Progenitor cell of endocrine pancreas (in vitro differentiated cells): ENCODE data around the gene DEGS1. TPM values are rescaled to one million over a fixed set of nuclear protein-coding genes. Genes with fewer than 3 reads are reported as not detected.
"Not testable (repeated sequence)": the region's sequence is repeated elsewhere in the genome, so short reads cannot be mapped to it uniquely, and the experiment has no call there.

Source experiments
- DNase-seq: peaks from one replicate; pipeline ENCODE4 v3.0.0; 2021; ENCODE audit warnings: low spot score; ENCODE audit not compliant: unreplicated experiment
- H3K27ac Mint-ChIP-seq: 2 replicates; pipeline ENCODE4 v1.8.0; 2021; ENCODE audit warnings: mild to moderate bottlenecking, moderate library complexity, mixed read lengths
- H3K27me3 Mint-ChIP-seq: 2 replicates; pipeline ENCODE4 v1.8.0; 2021; ENCODE audit warnings: mixed read lengths
- H3K36me3 Mint-ChIP-seq: 2 replicates; pipeline ENCODE4 v1.8.0; 2022; ENCODE audit warnings: mixed read lengths; ENCODE audit not compliant: insufficient read depth
- H3K4me1 Mint-ChIP-seq: 2 replicates; pipeline ENCODE4 v1.8.0; 2021; ENCODE audit warnings: low read depth, mixed read lengths
- H3K4me3 Mint-ChIP-seq: 2 replicates; pipeline ENCODE4 v1.8.0; 2021; ENCODE audit warnings: low read depth, mild to moderate bottlenecking, moderate library complexity, mixed read lengths
- H3K9me3 Mint-ChIP-seq: 2 replicates; pipeline ENCODE4 v1.8.0; 2021; ENCODE audit warnings: low read depth, mixed read lengths
- total RNA-seq: library from RNA; stranded (reverse); gene quantifications from 2 replicates; pipeline ENCODE4 v1.2.1, GENCODE V29; 2021
- TF ChIP-seq, protein P1 (sequence below): fragments of 200-600 bp; sonication (generic); IDR thresholded peaks from one replicate; pipeline ENCODE4 v1.5.0; 2021; ENCODE audit warnings: antibody characterized with exemption, mild to moderate bottlenecking; ENCODE audit not compliant: unreplicated experiment

Gene DEGS1
- total RNA-seq, 1 donor from 2014 or later = 10.4 TPM

DNA sequence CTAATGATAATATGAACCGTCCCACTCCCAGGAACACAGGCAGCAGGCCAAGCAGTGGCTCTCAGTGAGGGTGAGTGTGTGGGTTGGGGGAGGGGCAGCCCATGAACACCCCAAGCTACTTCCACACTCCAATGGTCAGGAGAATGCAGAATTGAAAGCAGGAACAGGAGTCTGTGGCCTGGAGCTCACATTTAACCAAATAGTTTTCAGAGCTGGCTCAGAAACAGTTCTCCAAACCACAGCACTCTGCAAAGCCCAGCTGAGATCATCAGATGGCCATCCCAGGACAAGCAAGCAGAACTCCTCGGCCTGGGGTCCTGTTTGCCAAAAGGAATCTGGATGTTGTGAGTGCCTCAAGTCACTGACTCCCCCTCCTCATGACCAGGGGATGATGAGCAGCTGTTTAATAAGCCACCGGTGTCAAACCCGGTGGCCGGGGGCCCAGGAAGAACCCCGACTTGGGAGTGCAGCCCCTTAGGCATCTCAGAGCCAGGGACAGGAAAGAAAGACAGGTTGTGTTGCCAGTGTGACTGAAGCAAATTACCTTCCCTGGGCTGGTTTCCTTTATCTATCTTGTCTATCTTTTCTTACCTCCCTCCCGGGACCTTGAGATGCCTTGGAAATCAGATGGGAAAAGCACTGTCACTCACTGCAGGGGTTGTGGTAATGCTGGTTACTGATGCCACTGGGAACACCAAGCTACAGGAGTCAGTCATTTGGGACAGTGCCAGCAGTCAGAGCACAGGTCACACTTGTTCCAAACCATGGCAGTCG is 20.4 kb downstream of the DEGS1 start:
- H3K9me3 Mint-ChIP-seq = no peaks in the 10 kb centered on the region
- no peaks in the 10 kb centered on the region for H3K36me3 Mint-ChIP-seq
- no peak for DNase-seq
- TF ChIP-seq, protein P1, sequence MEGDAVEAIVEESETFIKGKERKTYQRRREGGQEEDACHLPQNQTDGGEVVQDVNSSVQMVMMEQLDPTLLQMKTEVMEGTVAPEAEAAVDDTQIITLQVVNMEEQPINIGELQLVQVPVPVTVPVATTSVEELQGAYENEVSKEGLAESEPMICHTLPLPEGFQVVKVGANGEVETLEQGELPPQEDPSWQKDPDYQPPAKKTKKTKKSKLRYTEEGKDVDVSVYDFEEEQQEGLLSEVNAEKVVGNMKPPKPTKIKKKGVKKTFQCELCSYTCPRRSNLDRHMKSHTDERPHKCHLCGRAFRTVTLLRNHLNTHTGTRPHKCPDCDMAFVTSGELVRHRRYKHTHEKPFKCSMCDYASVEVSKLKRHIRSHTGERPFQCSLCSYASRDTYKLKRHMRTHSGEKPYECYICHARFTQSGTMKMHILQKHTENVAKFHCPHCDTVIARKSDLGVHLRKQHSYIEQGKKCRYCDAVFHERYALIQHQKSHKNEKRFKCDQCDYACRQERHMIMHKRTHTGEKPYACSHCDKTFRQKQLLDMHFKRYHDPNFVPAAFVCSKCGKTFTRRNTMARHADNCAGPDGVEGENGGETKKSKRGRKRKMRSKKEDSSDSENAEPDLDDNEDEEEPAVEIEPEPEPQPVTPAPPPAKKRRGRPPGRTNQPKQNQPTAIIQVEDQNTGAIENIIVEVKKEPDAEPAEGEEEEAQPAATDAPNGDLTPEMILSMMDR = no peak
- H3K4me3 Mint-ChIP-seq = no peak overlapping the region
- no peaks in the 10 kb centered on the region for H3K27me3 Mint-ChIP-seq
- peaks cover 10% of the 10 kb centered on the region for H3K4me1 Mint-ChIP-seq
- H3K27ac Mint-ChIP-seq = no peak overlapping the region

DNA sequence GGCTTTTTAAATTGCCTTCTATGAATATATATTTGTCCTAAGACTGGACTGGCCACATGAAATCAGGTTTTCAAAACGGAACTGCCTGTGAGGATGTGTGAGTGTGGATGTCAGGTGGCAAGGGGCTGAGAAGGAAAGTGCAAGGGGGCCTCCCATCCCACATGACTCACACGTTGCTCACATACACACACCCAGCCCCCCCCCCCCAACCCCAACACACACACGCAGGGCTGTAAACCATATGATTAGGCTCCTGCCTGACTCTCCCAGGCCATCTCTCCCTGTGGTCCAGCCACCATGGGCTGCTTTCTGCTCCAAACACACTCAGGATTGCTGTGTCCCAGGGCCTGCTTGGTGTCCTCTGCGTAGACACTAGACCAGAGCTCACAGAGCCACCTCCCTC is 22.4 kb downstream of the DEGS1 start:
- Mint-ChIP-seq H3K27ac (peak overlapping the region; percentile 73), H3K4me1 (peaks cover 10% of the 10 kb centered on the region), H3K27me3 (no peaks in the 10 kb centered on the region), H3K36me3 (no peaks in the 10 kb centered on the region), H3K9me3 (no peaks in the 10 kb centered on the region), H3K4me3 (peak overlapping the region; percentile 24)
- no peak for DNase-seq
- TF ChIP-seq, protein P1 = no peak

GRCh38 chr1:224205931-224206538 is 23.0 kb downstream of the DEGS1 start:
- H3K36me3 Mint-ChIP-seq, H3K9me3 Mint-ChIP-seq, H3K27me3 Mint-ChIP-seq, DNase-seq: not testable (repeated sequence)
- peak overlapping the region; percentile 24 for H3K4me3 Mint-ChIP-seq
- H3K27ac Mint-ChIP-seq = peak overlapping the region; percentile 73
- H3K4me1 Mint-ChIP-seq = peaks cover 11% of the 10 kb centered on the region

DNA sequence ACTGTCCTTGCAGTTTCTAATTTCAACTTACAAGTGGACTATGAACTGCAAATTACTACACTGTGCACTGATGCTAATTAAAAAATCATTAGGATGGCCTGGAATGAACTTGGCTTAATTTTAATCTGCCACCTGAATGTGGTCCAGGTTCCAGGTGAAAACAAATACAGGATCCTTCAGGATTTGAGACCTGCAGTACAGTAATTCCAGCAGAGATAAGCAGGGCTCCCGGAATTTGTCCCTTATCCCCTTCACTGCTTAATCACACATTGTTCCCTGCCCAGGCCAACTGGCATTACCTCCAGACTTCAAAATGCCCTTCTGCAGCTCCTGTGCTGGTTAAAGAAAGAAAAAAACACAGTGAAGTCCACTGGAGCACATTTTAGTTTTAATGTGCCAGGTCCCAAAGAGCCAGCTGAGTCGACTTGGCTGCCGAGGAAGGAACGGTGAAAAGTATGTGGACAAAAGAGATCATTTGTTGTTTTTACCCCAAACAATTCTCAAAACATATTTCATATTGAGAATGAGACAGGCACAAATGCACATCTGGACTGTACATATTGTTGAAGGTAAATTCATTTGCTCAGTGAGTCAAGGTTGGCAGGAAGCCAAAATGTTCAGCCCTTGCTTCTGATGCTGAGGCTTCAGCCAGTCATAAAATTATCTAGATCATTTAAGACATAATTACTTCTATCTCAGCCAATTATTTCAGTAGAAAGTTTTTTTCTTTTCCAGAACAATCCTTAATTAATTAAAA is 28.3 kb downstream of the DEGS1 start:
- DNase-seq = no peak
- Mint-ChIP-seq H3K4me1 (peaks cover 19% of the 10 kb centered on the region), H3K4me3 (no peak overlapping the region), H3K36me3 (no peaks in the 10 kb centered on the region), H3K27ac (no peak overlapping the region), H3K27me3 (no peaks in the 10 kb centered on the region), H3K9me3 (no peaks in the 10 kb centered on the region)
- TF ChIP-seq, protein P1 = no peak

DNA sequence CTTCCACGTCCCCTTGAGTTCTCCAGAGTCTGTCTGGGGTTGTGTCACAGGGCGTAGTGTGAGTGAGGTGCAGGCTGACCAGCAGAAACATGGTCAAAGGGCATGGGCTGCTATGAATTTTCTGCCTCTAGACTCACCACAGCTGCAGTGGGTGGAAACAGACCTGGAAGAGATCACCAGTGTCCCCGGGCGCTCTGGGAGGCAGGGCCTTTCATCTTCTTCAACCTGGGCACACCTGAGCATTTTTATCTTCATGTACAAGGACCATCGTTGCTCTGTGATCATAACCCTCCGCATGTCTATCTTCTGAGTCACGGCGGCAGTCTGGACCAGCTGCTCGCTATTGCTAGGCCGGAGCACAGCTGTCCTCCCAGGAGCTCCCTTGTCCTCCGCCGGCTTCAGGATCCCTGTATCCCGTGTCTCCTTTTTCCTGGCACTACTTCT is 29.6 kb downstream of the DEGS1 start:
- TF ChIP-seq, protein P1 = no peak
- no peak for DNase-seq

More for the DNA sequence above, 29.6 kb downstream of the DEGS1 start:
- no peaks in the 10 kb centered on the region for H3K9me3 Mint-ChIP-seq
- H3K27me3 Mint-ChIP-seq = no peaks in the 10 kb centered on the region
- H3K4me1 Mint-ChIP-seq = peaks cover 16% of the 10 kb centered on the region
- no peaks in the 10 kb centered on the region for H3K36me3 Mint-ChIP-seq
- no peak overlapping the region for H3K4me3 Mint-ChIP-seq
- peak overlapping the region; percentile 55 for H3K27ac Mint-ChIP-seq
